GM18868 (cell line): ENCODE results near the gene AEBP1.

Source experiments
- ATAC-seq: cut with Tn5 transposase; IDR thresholded peaks from one replicate; pipeline ENCODE4 v1.9.1; 2021; ENCODE audit warnings: mild to moderate bottlenecking, moderate library complexity; ENCODE audit not compliant: unreplicated experiment

The AEBP1 gene

DNA sequence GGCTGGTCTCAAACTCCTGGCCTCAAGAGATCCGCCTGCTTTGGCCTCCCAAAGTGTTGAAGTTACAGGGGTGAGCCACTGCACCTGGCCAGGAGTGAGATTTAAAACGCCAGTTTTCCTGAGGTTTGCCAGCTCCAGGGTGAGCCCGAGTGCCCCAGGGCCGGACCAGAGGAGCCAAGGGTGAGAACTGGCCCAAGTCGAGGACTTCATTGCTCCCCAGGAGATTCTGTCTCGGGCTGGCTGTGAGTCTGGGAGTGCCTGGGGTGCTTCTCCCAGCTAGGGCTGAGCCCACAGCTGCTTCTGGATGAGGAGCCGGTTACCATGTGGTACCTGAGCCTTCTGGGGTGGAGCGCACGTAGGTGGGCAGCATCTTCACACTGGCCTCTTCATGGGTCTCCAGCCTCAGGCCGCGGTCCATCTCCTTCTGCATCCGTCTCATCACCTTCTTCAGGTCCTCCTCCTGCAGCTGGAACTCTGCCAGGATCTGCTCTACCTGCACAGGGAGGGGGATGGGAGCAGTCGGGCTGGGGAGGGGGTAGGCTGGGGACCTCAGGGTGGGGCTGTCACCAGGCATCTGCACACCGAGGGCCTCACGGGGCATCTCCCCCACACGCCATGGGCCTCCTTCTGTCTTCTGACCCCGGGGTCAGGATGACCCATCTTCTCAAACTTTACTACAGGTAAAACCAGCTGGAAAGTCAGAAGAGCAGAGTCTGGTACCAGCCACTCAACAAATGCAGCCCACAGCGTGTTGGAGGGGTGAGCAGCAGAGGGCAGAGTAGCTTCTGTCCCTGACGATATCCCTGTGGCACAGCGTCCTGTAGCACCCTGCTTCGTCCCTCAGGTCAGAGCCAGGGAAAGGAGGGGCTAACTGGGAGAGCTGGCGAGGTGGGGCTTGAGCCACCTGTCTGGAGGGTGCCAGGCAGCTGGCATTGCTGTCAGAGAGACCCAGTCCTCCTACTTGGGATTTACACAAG lies 49.1 kb downstream of the AEBP1 start:
- no peak for ATAC-seq

DNA sequence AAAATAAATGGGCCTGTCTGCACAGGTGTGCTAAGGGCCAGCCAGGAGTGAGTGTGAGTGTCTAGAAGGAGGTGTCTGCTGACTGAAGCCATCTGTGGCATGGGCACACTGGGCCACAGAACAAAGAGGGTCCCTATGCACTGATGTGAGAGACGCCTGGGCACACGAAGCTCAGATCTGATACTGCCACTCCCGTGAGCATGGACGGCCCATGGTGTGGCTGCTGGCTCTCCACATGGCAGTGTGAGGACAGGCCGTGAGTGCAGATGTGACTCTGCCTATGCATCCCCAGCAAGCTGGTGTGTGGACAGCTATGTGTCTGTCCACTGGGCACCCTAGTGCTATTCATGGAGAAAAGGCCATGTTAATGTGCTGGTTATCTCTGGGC lies 49.8 kb downstream of the AEBP1 start:
- no peak for ATAC-seq

DNA sequence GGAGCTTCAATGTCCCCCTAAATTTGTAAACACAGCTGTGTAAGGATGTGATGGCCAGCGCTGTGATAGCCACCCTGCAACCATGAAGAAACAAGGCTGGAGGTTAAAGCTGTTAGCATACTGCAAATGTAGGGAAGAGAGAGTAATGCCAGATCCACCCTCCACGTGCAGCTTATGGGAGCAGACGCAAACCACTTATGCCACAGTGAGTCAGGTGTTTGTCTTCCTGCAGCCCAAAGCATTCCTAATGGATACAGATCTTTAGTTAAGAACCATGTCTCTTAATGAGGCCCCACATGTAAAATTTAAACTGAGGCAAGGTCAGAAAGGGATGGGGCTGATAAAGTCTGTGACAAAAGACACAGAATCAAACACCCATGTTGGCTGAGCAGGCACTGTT lies 50.6 kb downstream of the AEBP1 start:
- no peak for ATAC-seq

DNA sequence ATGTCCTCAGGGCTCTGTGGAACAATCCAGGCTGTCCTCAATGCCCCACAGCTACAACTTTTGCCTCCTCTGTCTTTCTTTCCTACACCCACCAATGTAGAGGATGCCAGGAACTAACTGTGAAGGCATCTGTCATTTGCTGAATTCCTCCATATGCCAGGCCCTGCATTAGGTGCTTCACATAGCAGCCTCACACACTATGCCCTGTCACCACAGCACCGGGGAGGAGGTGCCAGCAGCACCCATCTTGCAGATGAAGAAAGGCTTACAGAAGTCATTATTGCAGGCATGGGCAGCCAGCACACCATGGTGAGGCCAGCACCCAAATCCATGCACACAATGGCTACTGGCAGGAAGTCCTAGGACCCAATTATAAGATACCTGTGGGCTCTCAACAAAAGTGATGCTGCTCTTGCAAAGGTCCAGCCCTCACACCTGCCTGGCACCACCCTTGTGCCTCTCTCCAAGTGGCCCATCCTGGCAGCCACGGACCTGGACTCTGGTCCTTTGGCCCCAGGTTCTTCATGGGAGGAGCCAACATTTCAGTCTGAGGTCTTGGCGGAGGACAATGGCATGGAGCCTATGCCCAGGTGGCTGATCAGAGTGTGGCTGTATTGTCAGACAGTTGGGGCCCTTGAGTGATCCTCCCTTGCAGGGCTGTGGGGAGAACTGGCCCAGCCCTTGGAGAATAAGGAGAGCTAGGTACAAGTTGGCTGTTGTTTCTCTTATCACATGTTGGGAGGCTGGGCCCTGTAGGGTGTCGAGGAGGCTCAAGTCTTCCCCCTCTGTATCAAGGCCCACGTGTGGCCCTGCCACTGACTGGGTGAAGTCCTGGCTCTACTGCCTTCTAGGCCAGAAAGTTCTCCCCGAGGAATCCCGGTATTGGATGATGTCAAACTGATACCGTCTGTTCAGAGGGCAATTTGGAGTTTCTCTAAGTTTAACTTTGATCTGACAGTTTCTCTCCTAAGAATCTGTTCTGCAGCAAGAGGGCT lies 51.3 kb downstream of the AEBP1 start:
- ATAC-seq: no peak

DNA sequence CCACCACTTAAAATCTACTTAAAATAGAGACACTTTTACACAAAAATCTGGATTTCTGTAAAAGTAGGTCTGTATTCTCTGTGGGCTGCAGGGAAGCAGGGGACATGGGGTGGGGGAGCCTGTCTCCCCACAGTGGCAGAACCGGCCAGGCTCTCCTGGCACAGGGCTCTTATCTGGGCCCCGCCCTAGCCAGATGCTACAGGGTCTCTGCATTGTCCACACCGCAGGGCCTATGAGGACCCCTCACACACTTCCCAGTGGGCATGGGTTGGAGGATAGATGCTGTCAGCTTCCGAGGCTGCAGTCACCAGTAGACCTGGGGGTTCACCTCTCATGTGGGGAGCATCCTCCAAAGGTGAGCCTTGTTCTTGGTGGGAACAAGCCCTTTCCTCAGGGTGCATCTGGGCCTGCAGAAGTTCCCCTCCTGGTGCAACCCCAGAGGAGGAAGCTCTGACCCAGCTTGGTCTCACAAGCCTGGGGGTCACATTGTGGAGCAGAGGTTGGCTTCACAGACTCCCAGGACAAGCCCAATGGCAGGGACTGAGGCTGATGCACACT lies 52.4 kb downstream of the AEBP1 start:
- ATAC-seq: no peak

DNA sequence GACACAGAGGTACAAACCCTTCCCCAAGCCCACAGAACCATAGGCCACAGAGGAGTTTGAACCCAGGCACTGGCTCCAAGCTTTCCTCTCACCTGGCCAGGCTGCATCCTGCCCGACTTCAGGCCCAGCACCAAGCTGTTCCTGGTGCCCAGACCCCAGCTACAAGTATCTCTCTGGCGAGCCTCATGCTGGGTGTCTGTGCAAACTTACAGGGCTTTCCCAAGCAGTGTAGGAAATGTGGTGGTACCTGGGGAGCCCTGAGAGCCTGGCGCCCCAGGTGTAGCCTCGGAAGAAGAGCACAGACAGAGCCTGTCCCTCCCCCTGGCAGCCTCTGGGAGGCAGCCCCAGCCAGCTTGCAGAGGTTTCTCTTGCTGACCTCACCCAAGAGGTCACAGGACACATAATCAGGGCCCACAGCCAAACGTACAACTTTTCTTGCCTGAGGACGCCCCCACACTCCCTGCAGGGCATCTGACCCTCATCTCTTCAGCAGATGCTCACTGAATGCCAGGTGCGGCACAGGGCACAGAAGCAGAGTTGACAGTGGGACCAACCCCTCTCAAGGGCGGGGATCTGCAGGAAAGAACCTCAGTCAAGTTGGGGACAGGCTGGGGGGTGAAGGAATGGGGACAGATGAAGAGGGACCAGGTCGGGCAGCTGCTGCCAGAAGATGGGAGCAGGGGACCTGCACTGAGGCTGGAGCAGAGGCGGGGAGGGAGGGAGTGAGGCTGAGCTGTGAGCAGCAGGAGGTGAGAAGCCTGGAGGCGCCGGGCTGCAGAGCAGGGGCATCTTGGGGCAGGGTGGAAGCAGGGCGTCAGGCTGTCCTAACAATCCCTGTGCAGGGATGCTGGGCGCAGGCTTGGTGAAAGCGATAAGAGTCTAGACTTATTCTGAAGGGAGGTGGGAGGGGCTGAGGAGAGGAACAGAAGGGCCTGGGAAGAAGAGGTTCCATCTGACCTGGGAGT lies 53.3 kb downstream of the AEBP1 start:
- no peak for ATAC-seq

DNA sequence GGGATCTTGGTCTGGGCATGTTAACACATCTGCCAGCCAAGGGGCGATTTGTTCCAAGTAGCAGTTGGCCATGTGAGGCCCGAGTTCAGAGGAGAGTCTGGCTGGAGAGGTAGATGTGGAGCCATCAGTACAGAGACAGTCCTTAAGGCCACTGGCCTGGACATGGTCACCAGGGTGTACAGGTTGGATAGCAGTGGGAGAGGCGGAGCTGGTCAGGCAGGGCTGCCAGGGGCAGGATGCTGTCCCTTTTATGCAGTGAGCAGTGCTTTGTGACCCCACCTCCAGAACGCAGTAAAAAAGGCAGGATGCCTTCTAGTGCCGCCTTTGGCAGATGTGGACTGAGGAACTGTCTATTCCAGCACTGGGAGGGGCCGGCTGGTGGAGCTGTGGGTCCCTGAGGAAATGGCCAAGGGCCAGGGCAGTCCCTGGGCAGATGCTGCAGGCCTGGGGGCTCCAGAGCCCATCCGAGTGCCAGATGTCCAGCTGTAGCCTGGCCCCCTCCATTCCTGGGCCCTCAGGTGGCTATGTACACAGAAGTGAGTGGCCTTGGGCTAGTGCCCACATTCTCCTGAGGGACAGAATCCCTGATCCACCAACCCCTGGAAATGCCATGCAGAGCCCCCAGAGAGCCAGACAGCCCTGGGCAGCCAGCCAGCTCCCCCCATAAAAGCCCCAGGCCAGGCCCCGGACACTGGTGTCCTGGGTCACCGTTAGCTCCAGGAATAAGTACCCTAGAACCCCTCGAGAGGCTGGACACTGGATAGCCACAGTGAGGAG lies 54.1 kb downstream of the AEBP1 start:
- no peak for ATAC-seq

DNA sequence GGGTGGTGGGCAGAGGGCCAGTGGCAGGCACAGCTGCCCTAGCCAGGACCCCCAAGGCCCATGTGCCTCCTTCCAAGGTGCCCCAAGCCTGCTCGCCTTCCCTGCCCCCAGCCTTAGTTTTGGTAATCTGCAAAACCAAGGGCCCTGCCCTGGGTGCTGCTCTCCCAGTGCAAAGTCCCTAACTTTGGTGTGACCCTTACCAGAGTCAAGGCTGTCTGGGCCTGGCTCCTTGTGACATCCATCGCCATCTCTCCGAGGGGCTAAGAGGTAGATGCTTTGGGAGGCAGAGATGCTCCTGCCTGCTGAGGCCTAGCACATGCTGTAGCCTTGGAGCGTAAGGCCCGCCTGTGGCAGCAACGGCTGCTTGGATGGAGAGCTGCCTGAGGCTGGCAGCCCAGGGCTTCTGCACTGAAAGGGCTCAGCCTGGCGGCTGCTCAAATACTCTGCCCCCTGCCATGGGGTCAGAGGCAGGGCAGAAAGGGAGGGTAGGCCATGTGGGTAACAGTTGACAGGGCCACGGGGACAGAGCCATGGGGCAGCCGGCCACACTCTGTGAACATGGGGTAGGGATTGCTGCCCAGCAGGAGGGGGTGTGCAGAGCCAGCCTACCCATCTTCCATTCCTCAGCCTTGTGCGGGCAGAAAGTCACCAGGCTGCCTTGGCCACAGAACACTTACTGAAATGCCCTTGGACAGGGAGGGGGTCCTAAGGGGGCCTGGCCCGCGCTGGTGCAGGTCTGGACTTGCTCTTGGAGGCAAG lies 54.9 kb downstream of the AEBP1 start:
- ATAC-seq: no peak

DNA sequence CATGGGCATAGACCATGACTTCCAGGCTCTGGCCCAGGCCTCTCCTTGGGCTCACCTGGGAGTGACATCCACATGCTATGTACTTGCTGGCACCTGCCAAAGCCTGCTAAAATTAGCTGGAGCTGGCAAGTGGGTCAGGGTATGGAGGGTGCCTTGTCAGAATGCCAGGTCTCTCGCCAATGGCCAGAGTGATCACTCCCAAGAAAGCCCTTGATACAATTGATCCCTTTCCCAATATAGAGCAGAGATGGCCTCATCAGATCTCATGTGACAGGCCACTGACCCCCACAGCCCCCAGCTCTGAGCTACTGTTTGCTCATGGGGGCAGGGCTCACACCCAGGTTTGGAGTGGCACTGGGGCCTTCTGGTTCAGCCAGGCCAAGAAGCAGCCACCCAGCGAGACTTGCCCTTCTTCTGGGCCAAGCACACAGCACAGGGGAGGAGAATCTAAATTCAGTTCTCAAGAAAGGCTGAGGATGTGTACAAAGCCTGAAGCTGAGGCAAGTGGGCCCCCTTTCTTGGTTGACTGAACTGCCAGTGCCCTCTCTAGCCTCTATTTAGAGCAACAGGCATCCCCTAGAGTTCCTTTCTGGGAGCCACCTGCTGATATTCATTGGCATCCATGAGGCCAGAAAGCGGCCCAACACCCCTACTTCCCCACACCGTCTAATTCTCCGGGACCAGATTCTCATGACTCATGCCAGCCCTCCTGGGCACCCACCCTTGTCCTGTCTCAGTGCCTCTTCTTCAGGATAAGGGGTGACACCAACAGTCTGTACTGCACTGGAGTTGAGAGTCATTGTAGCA lies 55.9 kb downstream of the AEBP1 start:
- ATAC-seq: no peak

DNA sequence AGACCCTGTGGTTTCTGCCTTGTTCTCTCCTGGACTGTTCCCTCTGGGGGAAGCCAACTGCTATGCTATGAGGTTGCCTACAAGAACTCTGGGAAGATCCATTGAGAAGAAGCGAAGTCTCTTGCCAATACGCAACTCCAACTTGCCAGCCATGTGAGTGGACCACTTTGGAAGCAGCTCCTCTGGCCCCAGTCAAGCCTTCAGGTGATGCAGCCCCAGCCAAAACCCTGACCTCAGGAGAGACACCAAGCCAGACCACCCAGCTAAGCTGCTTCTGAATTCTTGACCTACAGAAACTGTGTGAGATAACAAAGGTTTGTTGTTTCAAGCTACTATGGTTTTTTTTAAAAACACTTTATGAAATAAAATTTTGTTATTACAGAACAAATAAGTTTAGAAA lies 57.2 kb downstream of the AEBP1 start:
- no peak for ATAC-seq

DNA sequence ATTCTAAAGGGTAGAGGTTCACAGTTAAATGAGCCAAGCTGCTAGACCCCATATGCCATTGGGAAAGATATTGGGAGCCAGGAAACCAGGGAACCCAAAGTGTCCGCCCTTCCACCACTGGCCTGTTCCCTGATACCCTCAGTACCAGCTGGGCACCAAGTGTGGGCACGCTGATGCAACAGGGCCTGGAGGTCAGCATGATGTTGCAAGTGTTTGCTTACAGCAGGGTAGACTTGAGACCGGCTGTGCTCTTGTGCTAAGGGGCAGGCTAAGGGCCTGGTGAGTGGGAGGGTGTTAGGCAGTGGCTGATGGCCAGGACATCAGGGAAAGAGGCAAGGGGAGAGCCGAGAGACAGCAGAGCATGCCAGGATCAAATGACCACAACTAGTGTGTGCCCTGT lies 58.0 kb downstream of the AEBP1 start:
- ATAC-seq: no peak

DNA sequence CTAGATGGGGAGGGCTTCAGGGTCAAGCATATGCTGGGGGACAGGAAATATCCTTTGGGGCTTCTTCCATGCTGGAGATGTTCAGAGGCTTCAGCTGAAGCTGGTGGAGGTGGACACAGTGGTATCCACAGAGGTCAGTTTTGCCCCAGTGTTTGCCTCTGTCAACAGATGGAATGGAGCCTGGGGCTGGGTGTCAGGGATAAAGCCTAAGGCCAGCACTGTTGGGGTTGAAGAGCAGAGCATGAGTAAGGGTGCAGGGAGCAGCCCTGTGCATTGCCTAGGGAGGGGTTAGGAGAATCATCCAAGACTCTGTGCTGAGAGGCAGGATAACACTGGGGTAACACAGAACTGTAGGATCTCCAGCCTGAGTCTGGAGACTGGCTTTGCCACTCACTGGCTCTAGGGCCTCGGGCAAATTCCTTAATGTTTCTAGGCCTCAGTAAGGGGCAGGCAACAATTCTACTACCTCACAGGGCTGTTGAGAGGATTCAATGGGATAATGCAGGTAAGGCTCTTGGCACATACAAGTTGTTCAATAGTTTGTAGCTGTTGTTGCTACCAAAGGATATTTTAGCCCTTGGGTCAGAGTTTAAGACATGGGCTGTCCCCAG lies 58.7 kb downstream of the AEBP1 start:
- no peak for ATAC-seq

DNA sequence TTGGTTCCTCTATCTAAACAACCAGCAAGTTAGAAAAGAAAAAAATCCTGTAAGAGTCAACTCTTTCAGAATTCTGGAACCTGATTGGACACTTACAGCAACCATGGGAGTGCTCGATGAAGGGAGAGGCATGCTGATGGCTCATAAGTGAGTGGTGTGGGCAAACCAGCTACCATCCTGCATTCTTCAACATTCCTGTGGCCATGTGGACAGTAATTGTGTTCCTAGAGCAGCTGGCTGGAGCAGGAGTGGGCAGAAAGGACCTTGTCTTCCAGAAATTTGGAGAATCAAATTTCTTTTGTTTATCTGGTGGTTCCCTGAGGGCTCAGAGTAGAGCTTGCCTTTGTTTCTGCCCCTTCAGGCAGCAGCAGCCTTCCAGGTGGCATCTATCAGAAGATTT lies 59.4 kb downstream of the AEBP1 start:
- ATAC-seq: no peak
